ENCODE data around the gene ASAP2. TPM values are rescaled to one million over a fixed set of nuclear protein-coding genes. Genes with fewer than 3 reads are reported as not detected.

Gene ASAP2
- total RNA-seq, 4 donors from 2014 or later, result 33.2 to 62.1 (median 54.5) TPM

DNA sequence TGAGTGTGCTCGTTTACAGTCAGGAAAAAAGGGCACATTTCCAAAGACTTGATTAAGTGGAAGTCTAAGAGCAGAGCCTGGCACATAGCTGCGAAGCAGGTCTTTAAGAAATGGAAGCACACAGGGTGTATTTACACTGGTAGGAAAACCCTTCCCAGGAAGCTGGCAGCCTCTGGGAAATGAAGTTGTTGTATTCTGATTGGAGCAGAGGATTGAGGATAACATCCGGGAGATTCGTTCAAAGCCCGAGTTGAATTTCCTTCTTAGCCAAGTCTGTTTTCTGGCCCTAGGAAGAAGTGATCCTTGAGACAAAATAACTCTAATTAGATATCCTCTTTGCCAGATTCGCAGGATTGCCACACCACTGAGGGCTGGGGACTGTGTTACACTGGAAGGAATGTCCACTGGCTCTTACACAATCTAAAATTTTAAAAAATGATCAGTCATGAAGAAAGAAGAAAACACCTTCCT is 140.8 kb downstream of the ASAP2 start:
- H3K4me3 ChIP-seq, result no peak overlapping the region
- H3K9me3 ChIP-seq, result no peaks in the 10 kb centered on the region
- in situ Hi-C loops (cut with MboI; ENCODE audit: low pct_ligation_motif_present in 1 of 4, low pct_unique_long_range_greater_than_20kb in 1 of 4, low sequenced_read_pairs in 3 of 4) (loop anchor here (10.0 to 25.0 kb wide), 4 partner anchors 135 to 203 kb away; partner anchors contain the start of gene ASAP2 (in 1 of the 4)), intact Hi-C loops (cut with DNase I; ENCODE audit: low total_unique reads) (no loop called here)
- WGBS, 2 donors (ENCODE audit: low coverage in 1 of 2), result 67 to 73% methylated on average over 6 of the region's 6 CpGs
- H3K27me3 ChIP-seq, result no peaks in the 10 kb centered on the region
- no peaks in the 10 kb centered on the region for H3K4me1 ChIP-seq
- DNase-seq, result peak; percentile 26
- H3K36me3 ChIP-seq, result peaks cover 0 to 13% (median 6%) of the 10 kb centered on the region in 4 donors
- TF ChIP-seq POLR2A (IDR thresholded peaks at IDR 0.05) (no peak), POLR2AphosphoS5 (IDR thresholded peaks at IDR 0.05) (peak in 2 of 3 donors; percentile 12 to 21), EP300 (IDR thresholded peaks at IDR 0.05; ENCODE audit: low read depth) (no peak)
- TF ChIP-seq, protein P1, sequence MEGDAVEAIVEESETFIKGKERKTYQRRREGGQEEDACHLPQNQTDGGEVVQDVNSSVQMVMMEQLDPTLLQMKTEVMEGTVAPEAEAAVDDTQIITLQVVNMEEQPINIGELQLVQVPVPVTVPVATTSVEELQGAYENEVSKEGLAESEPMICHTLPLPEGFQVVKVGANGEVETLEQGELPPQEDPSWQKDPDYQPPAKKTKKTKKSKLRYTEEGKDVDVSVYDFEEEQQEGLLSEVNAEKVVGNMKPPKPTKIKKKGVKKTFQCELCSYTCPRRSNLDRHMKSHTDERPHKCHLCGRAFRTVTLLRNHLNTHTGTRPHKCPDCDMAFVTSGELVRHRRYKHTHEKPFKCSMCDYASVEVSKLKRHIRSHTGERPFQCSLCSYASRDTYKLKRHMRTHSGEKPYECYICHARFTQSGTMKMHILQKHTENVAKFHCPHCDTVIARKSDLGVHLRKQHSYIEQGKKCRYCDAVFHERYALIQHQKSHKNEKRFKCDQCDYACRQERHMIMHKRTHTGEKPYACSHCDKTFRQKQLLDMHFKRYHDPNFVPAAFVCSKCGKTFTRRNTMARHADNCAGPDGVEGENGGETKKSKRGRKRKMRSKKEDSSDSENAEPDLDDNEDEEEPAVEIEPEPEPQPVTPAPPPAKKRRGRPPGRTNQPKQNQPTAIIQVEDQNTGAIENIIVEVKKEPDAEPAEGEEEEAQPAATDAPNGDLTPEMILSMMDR (IDR thresholded peaks at IDR 0.05), result no peak
- peak overlapping the region in 3 of 4 donors; percentile 34 to 58 (median 45) for H3K27ac ChIP-seq

DNA sequence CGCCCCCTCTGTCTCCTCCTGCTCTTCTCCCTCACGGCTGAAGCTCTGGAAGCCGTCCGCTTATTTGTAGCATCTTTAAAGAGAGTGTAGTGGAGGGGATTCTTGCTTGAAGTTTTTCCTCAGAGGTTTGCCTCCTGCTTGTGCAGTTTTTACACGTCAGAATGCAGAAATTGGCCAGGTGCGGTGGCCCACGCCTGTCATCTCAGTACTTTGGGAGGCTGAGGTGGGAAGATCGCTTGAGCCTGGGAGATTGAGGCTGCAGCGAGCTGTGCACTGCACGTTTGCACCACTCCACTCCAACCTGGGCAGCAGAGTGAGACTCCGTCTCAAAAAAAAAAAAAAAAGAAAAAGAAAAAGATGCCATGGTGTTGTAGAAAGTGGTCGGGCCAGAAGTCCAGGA is 147.7 kb downstream of the ASAP2 start:
- no peak for DNase-seq
- intact Hi-C loops (cut with DNase I; ENCODE audit: low total_unique reads), result no loop called here
- 83 to 89% methylated on average over 2 to 12 of the region's 12 CpGs for WGBS, 2 donors (ENCODE audit: low coverage in 1 of 2)
- in situ Hi-C loops (cut with MboI; ENCODE audit: low pct_ligation_motif_present in 1 of 4, low pct_unique_long_range_greater_than_20kb in 1 of 4, low sequenced_read_pairs in 3 of 4), result no loop called here
- peaks cover 0 to 43% (median 6%) of the 10 kb centered on the region in 4 donors for H3K36me3 ChIP-seq
- TF ChIP-seq EP300 (IDR thresholded peaks at IDR 0.05; ENCODE audit: low read depth) (no peak), POLR2AphosphoS5 (IDR thresholded peaks at IDR 0.05) (no peak), POLR2A (IDR thresholded peaks at IDR 0.05) (no peak)
- TF ChIP-seq, protein P1 (IDR thresholded peaks at IDR 0.05), result no peak
- no peak overlapping the region for H3K4me3 ChIP-seq
- H3K27me3 ChIP-seq, result no peaks in the 10 kb centered on the region
- no peaks in the 10 kb centered on the region for H3K9me3 ChIP-seq
- no peak overlapping the region for H3K27ac ChIP-seq
- no peaks in the 10 kb centered on the region for H3K4me1 ChIP-seq

DNA sequence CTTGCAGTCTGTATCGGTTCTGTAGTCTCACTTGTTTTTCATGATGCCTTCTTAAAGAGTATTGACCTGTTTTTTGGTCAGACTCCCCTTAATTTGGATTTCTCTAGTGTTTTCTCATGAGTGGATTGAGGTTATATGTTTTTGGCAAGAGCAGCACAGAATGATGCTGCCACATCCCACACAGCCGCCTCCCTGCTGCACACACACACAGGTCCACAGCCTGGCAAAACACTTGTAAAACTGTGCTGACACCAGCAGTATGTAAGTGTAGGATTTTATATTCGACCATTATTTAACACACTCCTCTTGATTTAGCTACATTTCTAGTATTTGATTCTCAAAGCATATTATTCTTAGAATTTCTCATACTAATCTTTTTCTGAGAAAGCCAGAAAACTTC is 148.7 kb downstream of the ASAP2 start:
- in situ Hi-C loops (cut with MboI; ENCODE audit: low pct_ligation_motif_present in 1 of 4, low pct_unique_long_range_greater_than_20kb in 1 of 4, low sequenced_read_pairs in 3 of 4) (no loop called here), intact Hi-C loops (cut with DNase I; ENCODE audit: low total_unique reads) (no loop called here)
- TF ChIP-seq, protein P1 (IDR thresholded peaks at IDR 0.05), result no peak
- no peak for TF ChIP-seq POLR2A (IDR thresholded peaks at IDR 0.05)
- no peak for TF ChIP-seq EP300 (IDR thresholded peaks at IDR 0.05; ENCODE audit: low read depth)
- no peak for TF ChIP-seq POLR2AphosphoS5 (IDR thresholded peaks at IDR 0.05)
- Histone ChIP-seq H3K4me1 (no peaks in the 10 kb centered on the region), H3K9me3 (no peaks in the 10 kb centered on the region), H3K36me3 (peaks cover 0 to 51% (median 8%) of the 10 kb centered on the region in 4 donors), H3K27ac (no peak overlapping the region), H3K4me3 (no peak overlapping the region), H3K27me3 (no peaks in the 10 kb centered on the region)
- WGBS, 2 donors (ENCODE audit: low coverage in 1 of 2), result 89 to 91% methylated on average over 2 to 3 of the region's 3 CpGs
- no peak for DNase-seq

DNA sequence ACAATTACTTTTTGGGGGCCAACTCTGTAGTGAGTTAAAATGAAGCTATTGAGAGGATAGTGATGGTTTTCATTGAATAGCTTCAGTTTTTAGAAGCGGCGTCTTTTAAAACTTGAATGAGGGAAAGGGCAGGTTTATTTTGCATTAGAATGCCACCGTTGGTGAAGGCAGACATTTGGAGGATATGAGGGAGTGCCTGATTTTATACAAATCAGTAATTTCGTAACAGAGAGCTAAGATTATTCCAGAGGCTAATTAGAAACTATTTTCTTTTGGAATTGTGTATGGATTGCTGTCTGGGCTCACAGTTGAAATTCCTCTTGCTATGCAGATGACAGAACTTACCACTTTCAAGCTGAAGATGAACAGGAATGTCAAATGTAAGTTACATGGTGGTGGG is 149.1 kb downstream of the ASAP2 start:
- WGBS, 2 donors (ENCODE audit: low coverage in 1 of 2), result 83 to 88% methylated on average over 4 of the region's 4 CpGs
- Histone ChIP-seq H3K9me3 (no peaks in the 10 kb centered on the region), H3K27me3 (no peaks in the 10 kb centered on the region), H3K4me3 (no peak overlapping the region), H3K36me3 (peaks cover 0 to 49% (median 7%) of the 10 kb centered on the region in 4 donors), H3K27ac (no peak overlapping the region), H3K4me1 (no peaks in the 10 kb centered on the region)
- TF ChIP-seq, protein P1 (IDR thresholded peaks at IDR 0.05), result no peak
- no peak for TF ChIP-seq EP300 (IDR thresholded peaks at IDR 0.05; ENCODE audit: low read depth)
- no peak for TF ChIP-seq POLR2AphosphoS5 (IDR thresholded peaks at IDR 0.05)
- TF ChIP-seq POLR2A (IDR thresholded peaks at IDR 0.05), result no peak
- no peak for DNase-seq
- in situ Hi-C loops (cut with MboI; ENCODE audit: low pct_ligation_motif_present in 1 of 4, low pct_unique_long_range_greater_than_20kb in 1 of 4, low sequenced_read_pairs in 3 of 4), result no loop called here
- intact Hi-C loops (cut with DNase I; ENCODE audit: low total_unique reads), result no loop called here

Data from transverse colon (tissue), 4 donors.